ENCODE data around the gene GRK6.

GRK6 gene

DNA sequence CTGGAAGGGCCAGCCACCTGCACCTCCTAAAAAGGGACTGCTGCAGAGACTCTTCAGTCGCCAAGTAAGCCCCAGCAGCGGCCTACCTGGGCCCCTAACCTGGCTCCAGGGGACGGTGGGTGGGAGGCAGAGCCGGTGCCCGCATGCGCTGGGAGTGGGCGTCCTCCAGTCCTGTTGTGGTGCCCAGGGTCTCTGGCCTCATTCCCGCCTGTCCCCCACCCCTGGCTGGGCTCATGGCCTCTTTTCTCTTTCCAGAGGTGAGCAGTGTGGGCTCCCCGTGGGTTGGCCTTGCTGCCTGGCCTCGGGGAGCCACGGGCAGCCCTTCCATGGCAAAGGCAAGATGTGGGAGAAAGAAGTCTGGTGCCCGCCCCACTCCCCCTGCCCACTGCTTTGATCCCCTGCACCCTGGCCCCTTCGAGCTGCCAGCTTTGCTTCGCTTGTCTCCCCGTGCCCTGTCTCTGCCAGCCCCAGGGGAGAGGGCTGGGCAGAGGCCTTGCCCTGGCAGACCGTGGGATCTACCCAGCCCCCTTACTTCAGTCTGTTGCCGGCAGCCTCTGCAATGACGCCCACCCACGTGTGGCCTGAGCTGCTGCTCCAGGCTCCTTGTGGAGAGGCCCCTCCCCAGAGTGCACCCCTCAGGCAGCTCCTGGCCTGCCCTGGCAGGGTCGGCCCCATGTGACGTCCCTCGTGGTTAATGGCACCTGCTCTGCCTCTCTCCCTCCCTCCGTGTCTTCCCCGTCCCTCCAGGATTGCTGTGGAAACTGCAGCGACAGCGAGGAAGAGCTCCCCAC, 14.7 kb downstream of the GRK6 start:
- no peak for DNase-seq (ENCODE audit: low read depth)

DNA sequence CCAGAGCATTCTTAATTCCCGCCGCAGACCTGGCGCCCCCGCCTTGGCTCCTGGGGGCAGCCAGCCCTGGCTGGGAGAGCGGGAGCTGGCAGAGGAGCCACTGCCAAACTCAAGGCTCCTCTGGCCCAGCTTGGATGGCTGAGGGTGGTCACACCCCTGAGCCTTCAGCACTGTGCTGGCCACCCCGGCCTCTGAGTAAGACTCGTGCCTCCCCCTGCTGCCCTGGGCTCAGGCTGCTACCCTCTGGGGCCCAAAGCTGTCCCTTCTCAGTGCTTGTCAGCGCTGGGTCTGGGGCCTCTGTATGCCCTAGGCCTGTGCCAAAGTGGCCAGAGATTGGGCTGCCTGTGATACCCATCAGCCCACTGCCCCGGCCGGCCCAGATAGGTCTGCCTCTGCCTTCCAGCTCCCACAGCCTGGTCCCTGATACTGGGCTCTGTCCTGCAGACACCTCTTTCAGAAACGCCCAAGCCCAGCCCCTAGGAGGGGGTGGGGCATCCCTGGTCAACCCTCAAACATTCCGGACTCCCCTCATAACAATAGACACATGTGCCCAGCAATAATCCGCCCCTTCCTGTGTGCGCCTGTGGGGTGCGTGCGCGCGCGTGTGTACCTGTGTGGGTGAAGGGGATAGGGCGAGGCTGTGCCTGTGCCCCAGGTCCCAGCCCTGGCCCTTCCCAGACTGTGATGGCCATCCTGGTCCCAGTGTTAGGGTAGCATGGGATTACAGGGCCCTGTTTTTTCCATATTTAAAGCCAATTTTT, 15.8 kb downstream of the GRK6 start:
- no peak for DNase-seq (ENCODE audit: low read depth)

DNA sequence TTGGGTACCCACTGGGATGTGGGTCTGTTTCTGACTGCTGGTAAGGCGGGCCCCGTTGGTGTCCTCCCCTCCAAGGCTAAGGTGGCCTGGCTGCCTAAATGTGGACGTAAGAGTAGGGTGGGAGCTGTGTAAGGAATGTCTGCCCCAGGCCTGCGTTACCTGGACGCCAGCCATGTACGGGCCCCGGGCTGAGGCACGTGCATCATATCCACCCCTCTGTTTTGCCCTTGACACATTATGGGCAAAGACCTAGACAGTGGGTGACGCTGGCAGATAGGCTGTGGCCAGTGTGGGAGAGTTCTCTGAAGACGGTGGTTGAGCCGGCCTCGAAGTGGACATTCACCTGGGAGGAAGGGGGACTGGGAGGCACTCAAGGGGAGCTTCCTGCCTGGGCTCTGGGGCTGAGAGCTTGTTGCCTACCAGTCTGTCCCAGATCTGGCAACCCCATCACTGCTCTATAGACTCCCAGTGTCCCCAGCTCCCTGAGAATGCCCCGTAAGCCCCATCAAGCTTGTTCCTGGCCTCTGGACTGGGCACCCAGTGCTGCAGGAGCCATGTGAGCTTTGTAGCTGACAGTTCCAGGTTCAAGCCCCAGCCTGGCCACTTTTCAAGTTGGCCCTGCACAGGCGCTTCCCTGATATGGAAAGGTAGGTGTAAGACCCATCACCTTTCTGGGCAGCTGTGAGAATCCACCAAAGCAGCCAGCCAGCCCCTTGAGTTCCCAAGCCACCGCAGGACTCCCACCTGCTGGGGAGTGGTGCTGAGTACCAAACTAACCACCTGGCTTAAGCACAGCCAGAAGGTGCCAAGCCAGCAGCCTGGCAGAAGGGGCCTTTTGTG, 16.9 kb downstream of the GRK6 start:
- DNase-seq (ENCODE audit: low read depth), result no peak

DNA sequence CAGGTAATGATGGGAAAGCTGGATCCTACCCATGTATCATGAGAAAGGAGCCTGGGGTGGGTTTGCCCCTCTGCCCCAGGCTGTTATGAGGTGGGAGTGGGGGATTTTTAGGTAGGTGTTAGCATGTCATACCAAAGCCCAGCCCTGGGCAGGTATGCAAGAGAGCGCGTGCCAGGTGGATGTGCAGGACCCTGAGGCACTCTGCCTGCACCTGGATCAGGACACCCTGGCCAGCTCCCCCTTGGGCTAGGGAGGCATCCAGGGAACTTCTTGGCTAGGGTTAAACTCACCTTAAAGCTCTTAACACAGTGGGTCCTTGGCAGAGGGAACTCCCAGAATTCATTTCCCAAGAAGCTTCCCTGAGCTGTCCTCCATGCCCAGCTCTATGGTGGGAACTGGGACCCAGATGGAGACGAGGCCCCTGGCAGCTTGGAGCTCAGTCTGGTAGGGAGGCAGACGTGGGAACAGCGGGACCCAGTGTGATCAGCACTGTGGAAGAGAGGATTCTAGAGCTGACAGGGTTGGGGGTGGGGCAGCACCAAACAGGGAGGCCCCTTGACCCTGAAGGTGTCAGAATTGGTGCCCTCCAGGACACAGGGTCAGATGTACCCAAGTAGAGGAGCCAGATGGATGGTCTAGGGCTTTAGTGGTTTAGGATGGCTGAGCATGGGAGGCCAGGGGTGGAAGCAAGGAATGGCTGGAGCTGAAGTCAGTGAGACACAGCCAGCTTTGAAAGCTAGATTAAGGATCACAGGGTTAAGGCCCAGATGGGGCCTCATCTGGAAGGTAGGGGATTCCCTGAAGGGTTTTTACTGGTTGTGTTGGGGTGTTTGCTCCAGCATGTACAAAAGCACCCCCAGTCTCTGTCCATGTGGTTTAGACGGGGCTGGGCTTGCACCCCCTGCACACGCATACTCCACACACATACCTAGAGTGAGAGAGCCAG, 17.9 kb downstream of the GRK6 start:
- DNase-seq (ENCODE audit: low read depth), result no peak

DNA sequence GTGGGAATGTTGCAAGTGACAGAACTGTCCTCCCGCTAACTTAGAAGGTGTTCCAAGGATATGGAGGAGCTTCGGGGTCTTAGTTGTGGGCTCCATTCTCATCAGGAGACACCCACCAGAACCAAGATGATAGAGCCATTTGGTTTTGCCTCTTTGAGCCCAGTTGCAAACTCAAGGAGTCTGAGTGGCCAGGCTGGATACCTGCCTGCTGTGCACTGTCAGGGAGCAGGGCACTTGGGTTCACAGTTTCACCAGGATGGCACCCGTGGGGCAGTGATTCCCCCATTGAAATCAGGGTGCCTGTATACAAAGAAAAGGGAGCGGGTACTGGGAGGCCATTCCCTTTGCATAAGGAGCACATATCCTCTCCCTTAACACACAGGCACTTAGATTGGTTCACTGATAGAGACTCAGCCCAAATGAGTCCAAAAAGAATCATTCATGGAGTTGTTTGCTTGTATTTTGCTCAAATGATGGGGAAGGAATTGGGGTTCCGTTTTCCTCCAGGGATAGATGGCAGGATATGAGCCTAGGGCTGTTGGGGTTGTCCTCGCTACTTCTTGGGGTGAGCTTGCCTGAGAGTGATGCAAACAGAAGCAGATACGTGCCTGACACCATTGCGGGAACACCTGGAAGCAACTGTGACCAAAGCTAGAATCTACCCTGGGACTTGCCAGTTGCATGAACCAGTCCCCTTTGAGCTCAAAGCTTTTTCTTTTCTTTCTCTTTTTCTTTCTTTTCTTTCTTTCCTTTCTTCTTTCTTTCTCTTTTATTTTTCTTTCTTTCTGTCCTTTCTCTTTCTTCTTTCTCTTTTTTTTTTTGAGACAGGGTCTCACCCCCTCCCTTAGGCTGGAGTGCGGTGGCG, 18.8 kb downstream of the GRK6 start:
- no peak for DNase-seq (ENCODE audit: low read depth)

DNA sequence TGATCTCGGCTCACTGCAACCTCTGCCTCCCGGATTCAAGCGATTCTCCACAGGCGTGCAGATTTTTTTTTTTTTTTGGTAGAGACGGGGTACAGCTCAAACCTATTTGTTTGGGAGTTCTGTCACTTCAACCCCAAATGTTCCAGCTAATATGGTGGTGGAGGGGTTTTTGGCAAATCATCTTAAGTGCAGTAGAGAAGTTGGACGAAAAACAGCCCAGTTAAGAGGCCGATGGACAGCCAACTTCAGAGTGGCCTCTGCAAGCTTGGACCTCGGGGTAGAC, 19.4 kb downstream of the GRK6 start:
- DNase-seq (ENCODE audit: low read depth), result no peak

DNA sequence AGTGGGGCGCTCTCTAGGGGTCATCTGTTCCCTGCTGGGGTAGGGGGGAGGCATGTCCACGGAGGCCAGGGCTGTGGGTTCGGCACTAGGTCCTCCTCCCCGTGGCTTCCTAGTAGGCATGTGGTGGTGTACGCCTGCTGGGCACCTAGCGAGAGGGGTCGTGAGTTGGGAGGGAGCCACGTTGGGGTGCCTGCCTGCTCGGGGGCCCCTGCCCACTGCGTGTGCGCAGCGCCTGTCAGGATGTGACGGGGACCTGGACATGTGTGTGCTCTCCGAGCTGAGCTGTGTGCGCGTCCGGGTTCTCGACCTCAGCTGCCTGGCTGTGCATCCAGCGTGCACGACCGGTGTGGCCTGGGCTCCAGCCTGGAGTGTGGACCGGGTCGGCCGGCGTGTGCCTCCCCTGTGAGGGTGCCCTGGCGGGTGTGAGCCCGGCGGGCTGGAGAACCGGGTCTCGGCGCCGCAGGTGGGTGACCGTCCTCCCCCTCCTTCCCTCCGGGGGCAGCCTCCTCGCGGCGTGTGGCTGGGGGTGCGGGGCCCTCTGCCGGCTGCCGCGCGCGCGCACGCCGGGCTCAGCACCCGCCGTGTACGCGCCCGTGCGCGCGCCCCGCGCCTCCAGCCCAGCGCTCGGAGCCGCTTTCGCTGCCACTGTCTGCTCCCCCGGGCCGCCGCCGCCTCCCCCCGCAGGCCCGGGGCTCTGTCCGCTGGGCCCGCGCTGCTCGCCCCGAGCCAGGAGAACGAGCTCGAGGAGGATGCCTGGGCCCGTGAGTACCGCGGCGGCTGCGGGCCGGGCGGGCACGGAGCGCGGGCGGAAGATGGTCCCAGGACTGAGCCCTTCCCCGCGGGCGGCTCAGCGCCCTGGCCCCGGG, 20.0 kb downstream of the GRK6 start, which contains the start of gene PRR7:
PRR7 (plus strand) TSS at position 615 of the 866 bp plus-strand sequence. CDS start 8,254 bp downstream, outside the sequence.
- DNase-seq (ENCODE audit: low read depth), result peak; percentile 62

DNA sequence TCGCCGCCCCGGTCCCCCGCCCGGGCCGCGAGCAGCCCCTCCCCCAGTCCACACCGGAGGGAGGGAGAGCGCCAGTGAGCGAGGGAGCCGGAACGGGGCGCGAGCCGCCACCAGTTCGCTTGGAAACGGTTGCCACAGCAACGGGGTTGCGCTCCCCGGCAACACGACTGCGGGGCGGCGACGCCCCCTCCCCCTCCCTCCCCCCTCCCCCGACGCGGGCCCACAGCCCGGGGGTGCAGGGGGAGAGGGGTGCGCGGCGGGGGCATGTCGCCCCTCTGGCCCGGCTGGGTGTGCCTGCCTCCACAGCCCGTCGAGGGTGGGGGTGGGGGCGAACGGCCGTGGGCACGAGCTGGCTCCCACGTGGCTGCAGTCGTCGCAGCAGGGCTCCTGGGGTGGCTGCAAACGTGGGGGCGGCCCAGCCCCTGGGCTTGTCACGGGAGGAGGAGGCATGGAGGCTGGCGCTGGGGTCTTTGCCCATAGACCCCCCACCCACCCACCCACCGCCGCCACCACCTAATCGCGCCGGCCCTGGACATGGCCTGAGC, 20.7 kb downstream of the GRK6 start:
- DNase-seq (ENCODE audit: low read depth), result peak; percentile 36

DNA sequence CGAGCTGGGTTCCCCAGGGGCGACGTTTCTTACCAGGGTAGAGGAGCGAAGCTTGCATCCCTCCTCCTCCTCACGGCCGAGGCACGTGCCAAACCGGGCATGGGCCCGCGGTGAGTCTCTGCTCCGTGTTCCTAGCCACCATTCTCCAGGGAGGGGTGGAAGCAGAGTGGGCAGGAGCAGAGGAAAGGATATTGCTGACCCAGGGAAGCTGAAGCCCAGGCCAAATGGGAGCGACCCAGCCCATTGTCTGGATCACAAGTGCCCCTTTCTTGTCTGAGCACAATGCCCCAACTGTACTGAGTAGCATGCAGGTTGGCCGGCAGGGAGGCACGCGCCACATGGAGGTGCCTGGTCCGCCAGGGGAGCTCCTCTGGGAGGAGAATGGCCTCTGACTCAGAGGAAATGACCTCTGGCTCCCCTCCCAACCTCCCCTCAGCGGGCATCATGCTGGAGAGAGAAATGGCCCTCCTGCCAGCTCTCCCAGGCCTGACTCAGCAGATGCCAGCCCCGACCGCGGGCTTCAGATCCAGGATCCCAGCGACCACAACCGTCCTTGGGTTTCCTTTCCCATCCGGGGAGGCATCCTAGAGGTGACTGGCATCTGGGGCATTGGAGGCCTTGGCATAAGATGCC, 21.3 kb downstream of the GRK6 start:
- DNase-seq (ENCODE audit: low read depth), result peak; percentile 88

DNA sequence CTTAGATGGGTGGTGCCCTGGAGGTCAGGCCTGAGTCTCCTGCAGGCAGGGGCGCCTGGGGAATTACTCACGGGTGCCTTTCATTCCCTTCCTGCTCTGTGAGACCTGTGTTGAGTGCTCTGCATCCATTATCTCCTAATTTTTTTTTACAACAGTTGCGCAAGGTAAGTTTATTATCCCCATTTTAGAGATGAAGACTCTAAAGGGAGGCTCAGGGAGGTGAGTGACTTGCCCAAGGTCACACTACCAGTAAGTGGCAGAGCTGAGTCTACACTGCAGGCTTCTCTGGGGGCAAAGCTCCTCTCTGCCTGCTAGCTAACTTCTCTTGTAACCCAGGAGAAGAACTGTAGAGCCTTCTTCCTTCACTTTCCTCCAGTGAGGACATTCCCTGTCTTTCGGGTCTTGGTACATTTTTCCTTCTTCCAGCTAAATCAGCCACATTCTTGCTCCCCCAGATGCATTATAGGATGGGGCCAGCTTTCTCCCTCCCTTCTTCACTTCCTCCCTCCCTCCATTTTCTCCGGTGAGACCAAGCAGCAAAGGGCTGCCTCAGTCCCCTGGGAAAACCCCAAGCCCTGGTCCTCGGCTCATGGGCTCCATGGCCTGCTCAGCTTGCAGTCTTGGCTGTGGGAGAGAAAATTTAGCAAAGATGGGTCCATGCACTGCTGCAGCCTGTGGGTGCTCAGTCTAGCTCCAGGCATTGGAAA, 21.9 kb downstream of the GRK6 start:
- no peak for DNase-seq (ENCODE audit: low read depth)

DNA sequence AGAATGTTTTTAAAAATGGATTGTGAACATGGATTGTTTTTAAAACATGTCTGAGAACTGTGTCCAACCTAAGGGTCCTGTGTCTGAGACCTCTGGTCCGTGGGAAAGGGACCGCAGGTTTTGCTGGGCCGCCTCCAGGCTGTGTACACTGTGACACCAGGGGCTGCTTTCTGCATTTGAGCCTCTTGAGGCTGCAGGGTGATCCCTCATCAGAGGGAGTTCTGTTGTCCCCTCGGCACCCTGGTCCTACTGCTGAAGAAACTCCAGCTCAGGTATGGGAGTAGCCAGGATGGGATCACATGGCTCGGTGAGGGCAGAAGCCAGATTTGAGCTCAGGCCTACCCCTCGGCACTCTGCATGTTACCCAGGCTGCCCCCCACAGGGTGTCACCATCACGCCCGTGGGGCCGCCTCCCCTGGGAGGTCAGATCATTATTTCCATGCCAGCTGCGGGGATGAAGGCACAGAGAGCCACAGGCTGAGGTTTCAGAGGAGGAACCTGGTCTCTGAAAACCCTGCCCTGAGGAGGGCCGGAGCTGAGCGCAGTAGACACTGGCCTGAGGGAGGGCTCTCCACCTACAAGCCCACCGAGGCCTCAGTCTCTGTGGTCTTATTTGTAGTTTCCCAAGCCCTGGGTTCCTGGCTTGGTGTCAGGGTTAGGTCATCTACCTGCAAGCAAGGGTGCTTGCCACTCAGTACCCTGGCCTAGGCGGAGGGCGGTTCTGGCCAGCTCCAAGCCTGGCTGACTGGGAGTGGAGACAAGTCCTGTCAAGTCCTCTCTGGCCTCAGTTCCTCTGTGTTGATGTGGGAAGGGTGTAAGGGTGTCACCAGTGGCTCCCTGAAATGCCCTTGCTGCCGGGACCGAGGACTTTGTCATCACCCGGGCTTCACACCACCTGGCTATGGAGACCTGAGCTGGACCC, 22.9 kb downstream of the GRK6 start:
- no peak for DNase-seq (ENCODE audit: low read depth)

DNA sequence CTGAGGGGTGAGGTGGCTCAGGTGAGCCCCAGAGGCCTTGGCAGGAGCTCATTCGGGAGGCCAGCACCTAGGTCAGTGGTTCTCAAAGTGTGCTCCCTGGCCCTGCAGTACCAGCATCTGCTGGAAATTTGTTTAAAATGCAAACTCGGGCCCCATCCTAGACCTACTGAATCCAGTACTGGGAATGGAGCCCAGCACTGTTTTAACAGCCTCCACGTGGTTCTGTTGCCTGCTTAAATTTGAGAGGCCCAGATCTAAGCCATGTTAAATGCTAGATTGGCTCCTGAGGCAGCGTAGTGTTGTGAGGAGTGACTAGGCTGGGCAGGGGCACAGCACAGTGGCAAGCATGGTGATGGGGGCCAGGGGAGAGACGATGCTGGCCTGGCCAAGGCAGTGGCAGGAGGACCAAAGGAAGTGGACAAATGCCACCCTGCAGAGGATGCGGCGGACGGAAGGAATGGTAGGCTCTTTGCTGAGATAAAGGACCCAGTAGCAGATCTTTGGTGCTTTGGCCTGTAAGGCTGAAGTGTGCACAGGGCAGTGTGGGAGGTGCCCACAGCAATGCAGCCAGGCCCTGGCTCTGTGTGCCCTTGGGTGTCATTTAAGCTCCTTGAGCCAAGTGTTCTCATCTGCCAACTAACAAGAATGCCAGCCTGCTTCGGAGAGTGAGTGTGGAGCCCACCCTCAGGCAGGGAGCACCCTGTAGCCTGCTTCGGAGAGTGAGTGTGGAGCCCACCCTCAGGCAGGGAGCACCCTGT, 24.4 kb downstream of the GRK6 start:
- DNase-seq (ENCODE audit: low read depth), result no peak

DNA sequence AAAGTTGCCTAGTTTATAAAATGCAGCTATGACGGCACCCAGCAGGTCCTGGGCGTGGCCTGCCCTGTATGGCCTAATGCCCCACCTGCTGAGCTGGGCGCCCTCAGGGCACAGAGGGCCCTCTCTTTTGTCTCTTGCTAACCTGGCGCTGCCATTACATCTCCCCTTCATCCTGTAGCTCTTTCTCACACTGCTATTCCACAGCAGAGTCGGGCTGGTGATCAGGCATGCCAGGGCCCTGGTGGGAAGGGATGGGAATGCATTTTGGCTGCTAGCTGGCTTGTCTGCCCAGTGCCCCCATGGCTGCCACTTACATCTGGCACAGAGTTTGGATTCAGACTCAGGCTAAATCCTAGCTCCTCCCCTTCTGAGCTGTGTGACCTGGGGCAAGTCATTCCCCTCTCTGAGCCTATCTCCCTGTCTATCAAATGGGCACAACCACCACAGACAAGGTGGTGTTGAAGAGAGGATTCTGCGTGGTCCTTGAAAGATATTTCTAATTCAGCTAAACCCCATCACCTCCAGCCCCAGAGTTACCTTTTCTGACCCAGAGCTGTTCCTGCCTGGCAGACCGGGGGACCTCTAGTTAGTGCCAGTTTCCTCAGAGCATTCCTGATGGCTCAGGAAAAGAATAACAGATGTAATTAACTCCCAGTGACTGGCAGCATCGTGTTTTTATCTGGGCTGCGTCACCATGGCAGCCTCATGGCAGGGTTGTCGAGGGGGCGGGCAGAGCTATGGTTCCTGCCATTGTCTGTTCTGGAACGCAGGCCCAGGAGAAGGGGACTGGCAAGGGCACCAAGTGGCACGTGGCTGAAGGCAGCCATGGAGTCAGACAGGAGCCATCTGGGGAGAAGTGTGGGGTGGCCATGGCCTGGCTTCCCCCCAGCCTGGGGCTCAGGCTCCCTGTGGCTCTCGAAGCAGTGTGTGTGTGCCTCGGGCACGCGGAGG, 26.5 kb downstream of the GRK6 start:
- DNase-seq (ENCODE audit: low read depth), result no peak

DNA sequence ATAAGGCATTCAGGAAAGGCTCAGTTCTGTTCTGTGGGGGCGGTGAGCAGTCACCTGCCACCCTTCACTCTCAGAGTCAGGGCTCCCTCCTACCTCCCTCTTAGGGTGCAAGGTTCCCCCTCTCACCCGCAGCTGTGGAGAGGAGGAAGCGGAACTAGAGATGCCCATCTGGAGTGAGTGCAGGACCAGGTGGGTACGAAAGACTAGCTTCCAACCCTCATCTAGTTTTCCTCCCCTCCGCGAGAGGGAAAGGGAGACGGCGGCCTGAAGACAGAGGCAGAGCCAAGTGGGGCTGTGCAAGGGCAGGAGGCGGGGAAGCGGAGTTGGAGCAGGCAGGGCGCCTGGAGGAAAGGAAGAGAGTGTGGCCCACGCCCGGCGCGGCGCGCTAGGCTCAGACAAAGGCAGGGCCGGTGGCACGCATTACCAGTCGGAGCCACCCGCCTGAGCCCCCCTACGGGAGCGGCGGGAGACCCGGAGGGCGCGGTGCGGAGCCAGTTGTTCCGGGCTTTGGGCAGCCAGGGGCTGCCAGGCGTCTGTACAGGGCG, 27.4 kb downstream of the GRK6 start:
- DNase-seq (ENCODE audit: low read depth), result no peak
